GM21528 (cell line): Measurements from ENCODE around the gene SIX4.

ENCODE experiments used
- ATAC-seq: cut with Tn5 transposase; IDR thresholded peaks from one replicate; pipeline ENCODE4 v1.9.1; 2021; ENCODE audit warnings: mild to moderate bottlenecking, moderate library complexity; ENCODE audit not compliant: unreplicated experiment, low FRiP score

Gene SIX4

DNA sequence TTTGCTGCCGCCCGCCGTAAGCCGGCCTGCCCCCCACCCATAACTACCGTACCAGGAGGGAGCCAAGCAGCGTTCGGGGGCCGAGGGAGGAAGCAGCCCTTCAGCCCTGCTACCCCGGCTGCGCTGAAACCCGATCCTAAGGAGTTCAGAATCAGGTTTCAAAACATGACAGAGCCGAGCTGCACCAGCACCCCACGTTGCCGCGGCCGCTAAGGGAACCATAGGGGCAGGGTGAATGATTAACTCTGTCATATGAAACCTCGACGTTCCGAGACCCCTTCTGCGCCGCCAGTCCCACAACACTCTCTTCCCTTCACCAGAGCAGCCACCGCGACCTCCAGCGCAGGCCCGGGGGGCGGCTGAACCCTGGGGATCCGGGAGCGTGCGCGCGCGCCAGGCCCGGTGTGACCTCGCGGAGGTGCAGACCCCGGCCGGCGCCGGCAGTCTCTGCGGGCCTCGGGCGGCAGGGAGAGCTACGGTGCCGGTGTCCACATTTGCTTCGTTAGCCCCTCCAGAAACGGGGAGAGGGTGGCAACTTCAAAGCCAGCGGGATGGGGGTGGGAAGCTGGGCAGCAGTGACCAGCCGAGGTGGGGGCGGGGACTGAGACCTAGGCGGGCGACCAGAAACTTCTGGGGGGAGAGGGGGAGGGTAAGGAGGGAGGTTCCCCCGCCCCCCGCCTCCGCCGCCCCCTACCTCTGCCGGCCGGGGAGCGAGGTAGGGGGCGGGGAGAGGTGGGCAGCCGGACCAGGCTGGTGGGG is 1.6 kb downstream of the SIX4 start:
- ATAC-seq, result no peak

DNA sequence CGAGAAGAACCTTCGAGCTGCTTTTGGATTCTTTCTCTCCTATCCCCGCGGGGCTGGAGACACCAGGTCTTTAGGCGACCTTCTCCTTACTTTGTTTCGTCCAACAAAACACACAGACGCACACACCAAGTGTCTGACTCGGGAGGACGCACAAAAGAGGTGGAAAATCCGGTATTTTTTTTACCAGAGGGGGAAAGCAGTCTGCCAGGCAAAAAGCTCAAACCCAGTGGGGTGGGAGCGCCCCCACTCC is 2.1 kb downstream of the SIX4 start:
- ATAC-seq, result no peak

- no peak for ATAC-seq
Observed at GRCh38 chr14:60721326-60722106, 2.6 kb downstream of the SIX4 start.

- no peak for ATAC-seq
Observed at GRCh38 chr14:60720962-60721325, 3.2 kb downstream of the SIX4 start.

GRCh38 chr14:60720391-60720790 is 3.8 kb downstream of the SIX4 start:
- ATAC-seq, result no peak

DNA sequence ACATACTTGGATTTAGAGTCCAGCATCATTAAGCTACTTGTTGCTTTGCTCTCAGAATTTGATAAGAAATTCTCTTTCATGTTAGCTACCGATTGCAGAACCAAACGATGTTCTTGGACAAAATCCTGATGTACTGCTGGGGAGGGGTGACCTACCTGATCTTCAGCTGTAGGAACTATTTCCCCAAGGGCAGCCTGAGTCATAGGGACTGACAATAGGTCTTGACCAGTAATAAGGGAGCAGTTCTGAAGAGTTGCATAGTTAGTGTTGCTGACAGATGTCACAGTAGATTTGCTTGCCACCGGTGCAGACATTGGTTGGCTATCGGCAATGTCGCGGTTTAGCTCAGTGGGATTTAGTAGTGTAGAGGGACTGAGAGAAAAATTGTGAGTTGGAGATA is 10.6 kb downstream of the SIX4 start:
- ATAC-seq, result no peak

DNA sequence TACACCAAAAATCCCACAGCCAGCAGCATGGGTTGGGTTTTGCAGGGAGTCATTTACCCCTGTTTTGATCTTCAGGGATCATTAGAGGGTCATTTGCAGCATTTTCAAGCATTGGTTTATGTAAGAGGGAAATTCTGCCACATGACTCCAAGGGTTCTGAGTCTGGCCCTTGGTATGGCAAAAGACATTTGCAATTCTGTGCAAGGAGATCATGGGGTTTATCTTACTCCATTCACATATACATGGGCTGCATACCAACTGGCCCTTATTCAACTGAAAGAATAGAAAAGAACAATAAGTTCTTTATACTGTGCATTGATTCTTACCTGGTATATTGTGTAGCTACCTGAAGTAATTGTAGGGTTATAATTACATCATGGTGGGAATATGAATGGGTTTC is 13.7 kb downstream of the SIX4 start:
- ATAC-seq, result no peak

- no peak for ATAC-seq
Observed at GRCh38 chr14:60707858-60708257, 16.3 kb downstream of the SIX4 start.

- no peak for ATAC-seq
Observed at GRCh38 chr14:60705100-60705499, 19.1 kb downstream of the SIX4 start.

DNA sequence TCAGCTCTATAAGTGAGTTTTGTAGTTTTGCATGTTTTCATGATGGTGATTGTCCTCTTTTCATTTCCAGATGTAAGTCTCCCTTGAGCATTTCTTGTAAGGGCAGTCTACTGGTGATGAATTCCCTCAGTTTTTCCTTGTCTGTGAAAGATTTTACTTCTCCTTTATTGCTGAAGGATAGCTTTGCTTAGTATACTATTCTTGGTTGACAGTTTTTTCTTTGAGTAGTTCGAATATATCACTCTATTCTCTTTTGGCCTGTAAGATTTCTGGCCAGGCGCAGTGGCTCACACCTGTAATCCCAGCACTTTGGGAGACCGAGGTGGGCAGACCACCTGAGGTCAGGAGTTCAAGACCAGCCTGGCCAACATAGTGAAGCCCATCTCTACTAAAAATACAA is 23.6 kb downstream of the SIX4 start:
- ATAC-seq, result no peak

DNA sequence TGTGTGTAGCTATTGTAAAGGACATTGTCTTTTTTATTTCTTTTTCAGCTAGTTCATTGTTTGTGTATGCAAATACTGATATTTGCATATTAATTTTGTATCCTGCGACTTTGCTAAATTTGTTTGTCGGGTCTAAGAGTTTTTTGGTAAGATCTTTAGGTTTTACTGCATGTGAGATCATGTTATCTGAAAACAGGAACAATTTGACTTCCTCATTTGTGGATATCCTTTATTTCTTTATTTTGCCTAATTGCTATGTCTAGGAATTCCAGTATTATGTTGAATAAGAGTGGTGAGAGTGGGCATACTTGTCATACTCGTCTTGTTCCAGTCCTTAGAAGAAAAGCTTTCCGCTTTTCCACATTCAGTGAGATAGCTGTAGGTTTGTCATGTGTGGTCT is 28.8 kb downstream of the SIX4 start:
- no peak for ATAC-seq

GRCh38 chr14:60691383-60692113 is 32.6 kb downstream of the SIX4 start:
- no peak for ATAC-seq

GRCh38 chr14:60686865-60687264 is 37.3 kb downstream of the SIX4 start:
- no peak for ATAC-seq

DNA sequence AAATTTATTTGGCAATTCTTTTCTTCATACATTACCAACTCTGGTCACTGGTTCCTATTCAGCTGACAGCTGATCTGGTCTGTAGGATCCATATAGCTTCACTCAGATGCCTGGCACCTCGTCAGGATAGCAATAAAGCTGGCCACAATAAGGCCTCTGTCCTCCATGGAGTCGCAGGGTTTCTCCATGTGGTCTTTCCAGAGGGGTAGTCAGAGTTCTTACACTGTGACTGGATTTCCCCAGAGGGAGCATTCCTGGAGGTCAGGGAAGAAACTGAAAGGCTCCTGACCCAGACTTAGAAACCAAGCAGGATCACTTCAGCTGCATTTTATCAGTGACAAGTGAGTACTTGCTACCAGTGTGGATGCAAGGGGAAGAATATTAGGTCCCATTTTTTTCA is 39.9 kb downstream of the SIX4 start:
- no peak for ATAC-seq

- ATAC-seq, result no peak
Observed at GRCh38 chr14:60681271-60681670, 42.9 kb downstream of the SIX4 start.

DNA sequence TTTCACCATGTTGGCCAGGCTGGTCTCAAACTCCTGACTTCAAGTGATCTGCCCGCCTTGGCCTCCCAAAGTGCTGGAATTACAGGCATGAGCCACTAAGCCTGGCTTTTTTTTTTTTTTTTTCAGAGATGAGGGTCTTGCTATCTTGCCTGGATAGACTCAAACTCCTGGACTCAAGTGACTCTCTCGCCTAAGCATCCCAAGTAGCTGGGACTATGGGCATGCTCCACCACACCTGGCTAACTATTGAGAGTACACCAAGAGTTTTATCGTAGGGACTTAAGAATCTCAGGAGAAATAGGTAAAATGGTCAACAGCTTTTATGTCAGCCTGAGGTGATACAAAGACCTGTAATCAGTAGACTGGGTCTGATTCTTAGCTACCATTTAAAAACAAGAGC is 43.6 kb downstream of the SIX4 start:
- no peak for ATAC-seq

- no peak for ATAC-seq
Observed at GRCh38 chr14:60679566-60680258, 44.4 kb downstream of the SIX4 start.

DNA sequence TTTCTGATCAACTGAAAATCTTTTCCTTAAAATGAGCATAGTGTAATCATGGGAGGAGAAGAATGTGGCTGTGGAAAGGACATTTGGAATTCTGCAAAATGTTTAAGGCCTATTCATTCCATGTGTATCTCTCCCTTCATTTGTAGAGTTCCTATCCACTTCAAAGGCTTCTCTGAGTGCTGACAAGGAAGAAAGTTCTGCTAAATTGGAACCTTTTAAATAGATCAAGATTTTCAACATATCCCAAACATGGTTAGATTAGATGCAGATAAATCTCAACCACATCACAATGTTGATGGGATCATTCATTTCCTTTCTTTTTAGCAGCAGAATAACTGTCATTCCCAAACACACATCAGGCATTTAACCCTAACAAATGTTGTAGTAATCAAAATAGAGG is 46.5 kb downstream of the SIX4 start:
- no peak for ATAC-seq

DNA sequence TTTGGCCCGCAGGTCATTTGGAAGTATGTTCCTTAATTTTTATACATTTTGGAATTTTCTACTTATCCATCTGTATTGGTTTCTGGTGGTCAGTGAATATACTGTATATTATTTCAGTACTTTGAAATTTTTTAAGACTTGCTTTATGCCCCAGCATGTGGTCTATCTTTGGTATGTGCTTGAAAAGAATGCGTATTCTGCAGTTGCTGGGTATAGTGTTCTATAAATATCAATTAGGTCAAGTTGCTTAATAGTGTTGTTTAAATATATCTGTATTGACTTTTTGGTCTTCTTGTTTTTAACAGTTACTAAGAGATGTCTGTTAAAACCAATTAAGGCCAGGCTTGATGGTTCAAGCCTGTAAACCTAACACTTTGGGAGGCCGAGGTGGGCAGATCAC is 53.2 kb downstream of the SIX4 start:
- ATAC-seq, result no peak

DNA sequence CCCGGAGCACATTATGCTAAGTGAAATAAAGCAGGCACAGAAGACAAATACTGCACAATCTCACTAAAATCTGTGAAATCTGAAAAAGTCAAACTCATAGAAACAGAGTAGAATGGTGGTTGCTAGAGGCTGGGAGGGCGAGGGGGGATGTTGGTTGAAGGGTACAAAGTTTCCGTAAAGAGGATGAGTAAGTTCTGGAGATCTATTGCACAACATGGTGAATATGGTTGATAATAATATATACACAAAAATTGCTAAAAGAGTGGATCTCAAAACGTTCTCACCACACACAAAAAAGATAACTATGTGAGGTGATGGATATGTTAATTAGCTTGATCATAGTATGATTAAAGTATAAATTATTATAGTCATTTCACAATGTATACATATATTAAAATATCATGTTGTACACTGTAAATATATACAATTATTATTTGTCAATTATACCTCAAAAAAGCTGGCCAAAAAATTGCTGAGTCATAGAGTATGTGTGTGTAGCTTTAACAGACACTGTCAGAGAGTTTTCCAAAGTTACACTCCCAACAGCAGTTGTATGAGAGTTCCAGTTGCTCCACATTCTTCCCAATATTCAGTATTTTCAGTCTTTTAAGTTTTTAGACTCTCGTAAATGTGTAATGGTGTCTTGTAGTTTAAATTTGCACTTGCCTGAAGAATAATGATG is 55.6 kb downstream of the SIX4 start:
- ATAC-seq, result no peak

GRCh38 chr14:60665177-60665550 is 59.0 kb downstream of the SIX4 start:
- no peak for ATAC-seq
